HK-2 (cell line): ENCODE data around the gene GNG8.

Experiments
- DNase-seq: peaks from one replicate; pipeline ENCODE4 v3.0.0-alpha.2; 2018; ENCODE audit not compliant: unreplicated experiment

GNG8 gene

GRCh38 chr19:46635920-46636761 is at the start of gene GNG8:
Gene GNG8 (minus strand): TSS chr19:46636202. CDS start chr19:46634682, 1,520 bp downstream.
- no peak for DNase-seq

GRCh38 chr19:46685189-46685588 is 49.2 kb upstream of the GNG8 start:
- DNase-seq, result no peak

- DNase-seq, result no peak
Observed at GRCh38 chr19:46678110-46678732, 42.2 kb upstream of the GNG8 start.

- DNase-seq, result no peak
Observed at GRCh38 chr19:46674416-46675178, 38.6 kb upstream of the GNG8 start.

- DNase-seq, result no peak
Observed at GRCh38 chr19:46670813-46671212, 34.8 kb upstream of the GNG8 start.

GRCh38 chr19:46668662-46669061 is 32.7 kb upstream of the GNG8 start:
- no peak for DNase-seq

GRCh38 chr19:46665072-46665471 is 29.1 kb upstream of the GNG8 start:
- no peak for DNase-seq

GRCh38 chr19:46661735-46662592 is 26.0 kb upstream of the GNG8 start:
- peak; percentile 77 for DNase-seq

GRCh38 chr19:46661020-46661731 is 25.2 kb upstream of the GNG8 start, which contains the start of gene DACT3:
Gene DACT3 (minus strand): TSS chr19:46661182. CDS start chr19:46661064, 118 bp downstream.
- peak; percentile 100 for DNase-seq

- no peak for DNase-seq
Observed at GRCh38 chr19:46660551-46661019, 24.6 kb upstream of the GNG8 start.

GRCh38 chr19:46660008-46660517 is 24.1 kb upstream of the GNG8 start:
- DNase-seq, result no peak

- no peak for DNase-seq
Observed at GRCh38 chr19:46659151-46660007, 23.4 kb upstream of the GNG8 start.

- DNase-seq, result no peak
Observed at GRCh38 chr19:46656541-46656940, 20.5 kb upstream of the GNG8 start.

GRCh38 chr19:46654621-46655152 is 18.7 kb upstream of the GNG8 start:
- no peak for DNase-seq

- no peak for DNase-seq
Observed at GRCh38 chr19:46650445-46650844, 14.4 kb upstream of the GNG8 start.

- no peak for DNase-seq
Observed at GRCh38 chr19:46648961-46649960, 13.3 kb upstream of the GNG8 start.

- DNase-seq, result no peak
Observed at GRCh38 chr19:46648060-46648960, 12.3 kb upstream of the GNG8 start.
